HFFc6 (cell line): Measurements from ENCODE around the gene INHA. TPM values are rescaled to one million over a fixed set of nuclear protein-coding genes. Genes with fewer than 3 reads are reported as not detected.
A peak's percentile ranks its signal among the peaks of the same experiment; 100 is the strongest.

Experiments used
- DNase-seq: peaks from one replicate; pipeline ENCODE4 v3.0.0-alpha.2; 2018
- H3K27ac Mint-ChIP-seq: 2 replicates; pipeline ENCODE4 v1.8.0; 2020; ENCODE audit warnings: mild to moderate bottlenecking, mixed read lengths
- H3K27me3 Mint-ChIP-seq: 2 replicates; pipeline ENCODE4 v1.8.0; 2021; ENCODE audit warnings: mild to moderate bottlenecking, moderate library complexity, mixed read lengths; ENCODE audit not compliant: insufficient read depth
- H3K36me3 Mint-ChIP-seq: 2 replicates; pipeline ENCODE4 v1.8.0; 2021; ENCODE audit warnings: low read depth, mixed read lengths
- H3K4me1 Mint-ChIP-seq: 2 replicates; pipeline ENCODE4 v1.8.0; 2020; ENCODE audit warnings: low read depth, mixed read lengths
- H3K4me3 Mint-ChIP-seq: 2 replicates; pipeline ENCODE4 v1.8.0; 2020; ENCODE audit warnings: mild to moderate bottlenecking, moderate library complexity, mixed read lengths
- H3K9me3 Mint-ChIP-seq: 2 replicates; pipeline ENCODE4 v1.8.0; 2020; ENCODE audit warnings: mild to moderate bottlenecking, mixed read lengths
- CTCF ChIP-seq: fragments of 200-600 bp; sonication (generic); IDR thresholded peaks from 2 replicates; pipeline ENCODE4 v1.5.0; 2021; ENCODE audit warnings: antibody characterized with exemption, mild to moderate bottlenecking
- total RNA-seq, 6 experiments: library from RNA; stranded (reverse); fragmentation: NEBNext Ultra II Directional; extraction: Animal tissue kit (Norgen Biotek cat#: 25700); gene quantifications; 2 replicates in 1 of 6; 3 replicates in 5 of 6; pipeline ENCODE4 v1.2.3, GENCODE V29; 2021

INHA gene
- total RNA-seq, 6 experiments from 2014 or later: 0.14 to 0.45 (median 0.25) TPM; not detected in 1

- Mint-ChIP-seq H3K36me3 (no peaks in the 10 kb centered on the region), H3K27ac (no peak overlapping the region), H3K4me1 (peaks cover 6% of the 10 kb centered on the region; the same call in 1 of the 2 replicates), H3K4me3 (peak overlapping the region; percentile 26; the same call in 1 of the 2 replicates), H3K27me3 (no peaks in the 10 kb centered on the region; the same call in none of the 2 replicates), H3K9me3 (no peaks in the 10 kb centered on the region)
- DNase-seq: no peak
- TF ChIP-seq CTCF: no peak
Measured at GRCh38 chr2:219553168-219553417, 19.0 kb upstream of the INHA start.

GRCh38 chr2:219553463-219553963, 18.6 kb upstream of the INHA start:
- peak overlapping the region; percentile 26; the same call in 1 of the 2 replicates for H3K4me3 Mint-ChIP-seq
- no peak for DNase-seq
- TF ChIP-seq CTCF: no peak

GRCh38 chr2:219554350-219554749, 17.8 kb upstream of the INHA start:
- no peak overlapping the region for H3K4me3 Mint-ChIP-seq
- no peaks in the 10 kb centered on the region; the same call in none of the 2 replicates for H3K27me3 Mint-ChIP-seq
- no peak overlapping the region for H3K27ac Mint-ChIP-seq
- no peak for DNase-seq
- no peaks in the 10 kb centered on the region for H3K36me3 Mint-ChIP-seq
- TF ChIP-seq CTCF: no peak
- no peaks in the 10 kb centered on the region for H3K9me3 Mint-ChIP-seq
- peaks cover 6% of the 10 kb centered on the region for H3K4me1 Mint-ChIP-seq

More at GRCh38 chr2:219553463-219553963, 18.6 kb upstream of the INHA start:
- H3K27ac Mint-ChIP-seq: no peak overlapping the region
- peaks cover 6% of the 10 kb centered on the region; the same call in 1 of the 2 replicates for H3K4me1 Mint-ChIP-seq
- H3K9me3 Mint-ChIP-seq: no peaks in the 10 kb centered on the region
- H3K36me3 Mint-ChIP-seq: no peaks in the 10 kb centered on the region
- H3K27me3 Mint-ChIP-seq: no peaks in the 10 kb centered on the region; the same call in none of the 2 replicates

GRCh38 chr2:219555956-219556355, 16.2 kb upstream of the INHA start:
- no peaks in the 10 kb centered on the region for H3K36me3 Mint-ChIP-seq
- H3K27ac Mint-ChIP-seq: no peak overlapping the region
- H3K4me1 Mint-ChIP-seq: peaks cover 9% of the 10 kb centered on the region
- no peak for TF ChIP-seq CTCF
- no peaks in the 10 kb centered on the region; the same call in none of the 2 replicates for H3K27me3 Mint-ChIP-seq
- DNase-seq: no peak
- H3K9me3 Mint-ChIP-seq: no peaks in the 10 kb centered on the region
- H3K4me3 Mint-ChIP-seq: no peak overlapping the region

- DNase-seq: no peak
- Mint-ChIP-seq H3K4me3 (no peak overlapping the region), H3K4me1 (peaks cover 7% of the 10 kb centered on the region; the same call in 1 of the 2 replicates), H3K9me3 (no peaks in the 10 kb centered on the region), H3K27ac (no peak overlapping the region), H3K36me3 (no peaks in the 10 kb centered on the region), H3K27me3 (no peaks in the 10 kb centered on the region; the same call in none of the 2 replicates)
- TF ChIP-seq CTCF: no peak
Measured at GRCh38 chr2:219556413-219556812, 15.7 kb upstream of the INHA start.
